ENCODE measurements around the gene CLCN5.

GRCh38 chrX:49970674-49971073 lies 48.3 kb downstream of the CLCN5 start:
- no peak for TF ChIP-seq CTCF (IDR thresholded peaks at IDR 0.05; ENCODE audit: low read depth, low read length, poor library complexity, severe bottlenecking)
- no peak for TF ChIP-seq EZH2phosphoT487 (IDR thresholded peaks at IDR 0.05; ENCODE audit: borderline replicate concordance, low read length)
